ENCODE results near the gene BCKDK. TPM values are rescaled to one million over a fixed set of nuclear protein-coding genes. Genes with fewer than 3 reads are reported as not detected.

The BCKDK gene
- total RNA-seq, 3 donors from 2014 or later = 31.8 to 33.6 (median 33.5) TPM

- Histone ChIP-seq H3K4me1 (peaks cover 0 to 5% of the 10 kb centered on the region in 2 donors), H3K27me3 (no peaks in the 10 kb centered on the region), H3K4me3 (no peak overlapping the region), H3K9me3 (no peaks in the 10 kb centered on the region), H3K27ac (peak overlapping the region; percentile 52 to 72), H3K36me3 (peaks cover 4% of the 10 kb centered on the region)
- no peak for DNase-seq (ENCODE audit: low spot score in 2 of 2)
- TF ChIP-seq CTCF (IDR thresholded peaks at IDR 0.05) = no peak
- TF ChIP-seq POLR2AphosphoS5 (IDR thresholded peaks at IDR 0.05) = no peak
- no peak for TF ChIP-seq POLR2A (IDR thresholded peaks at IDR 0.05)
- intact Hi-C loops (cut with DNase I; ENCODE audit: low total_unique reads) = no loop called here
Measured at GRCh38 chr16:31114468-31114867, 6.3 kb downstream of the BCKDK start.

GRCh38 chr16:31117384-31118222 lies 9.4 kb downstream of the BCKDK start, which contains the start of gene KAT8:
TSS of gene KAT8 (plus strand) at chr16:31117664. CDS start at chr16:31117682, 18 bp downstream.
- Histone ChIP-seq H3K27me3 (no peaks in the 10 kb centered on the region), H3K9me3 (no peaks in the 10 kb centered on the region), H3K27ac (peak within 1 kb of the TSS; percentile 95 to 99), H3K36me3 (peaks cover 5% of the 10 kb centered on the region), H3K4me3 (peak within 1 kb of the TSS; percentile 67 to 88 (median 78)), H3K4me1 (peaks cover 0 to 5% of the 10 kb centered on the region in 2 donors)
- peak; percentile 95 to 98 (median 96) for TF ChIP-seq POLR2AphosphoS5 (IDR thresholded peaks at IDR 0.05)
- peak; percentile 71 for TF ChIP-seq POLR2A (IDR thresholded peaks at IDR 0.05)
- no peak for TF ChIP-seq CTCF (IDR thresholded peaks at IDR 0.05)
- peak; percentile 98 to 99 for DNase-seq (ENCODE audit: low spot score in 2 of 2)
- intact Hi-C loops (cut with DNase I; ENCODE audit: low total_unique reads) = no loop called here

GRCh38 chr16:31118223-31119155 lies 10.3 kb downstream of the BCKDK start:
- no peak for DNase-seq (ENCODE audit: low spot score in 2 of 2)
- TF ChIP-seq CTCF (IDR thresholded peaks at IDR 0.05) (no peak), POLR2AphosphoS5 (IDR thresholded peaks at IDR 0.05) (peak in 2 of 3 donors; percentile 13 to 56), POLR2A (IDR thresholded peaks at IDR 0.05) (no peak)
- Histone ChIP-seq H3K9me3 (no peaks in the 10 kb centered on the region), H3K36me3 (peaks cover 5% of the 10 kb centered on the region), H3K4me1 (peaks cover 0 to 5% of the 10 kb centered on the region in 2 donors), H3K4me3 (peak overlapping the region; percentile 67 to 88 (median 78)), H3K27ac (peak overlapping the region; percentile 95 to 99), H3K27me3 (no peaks in the 10 kb centered on the region)
- intact Hi-C loops (cut with DNase I; ENCODE audit: low total_unique reads) = no loop called here

GRCh38 chr16:31120129-31120528 lies 11.9 kb downstream of the BCKDK start:
- H3K9me3 ChIP-seq = no peaks in the 10 kb centered on the region
- no peak for TF ChIP-seq POLR2A (IDR thresholded peaks at IDR 0.05)
- no peak for TF ChIP-seq POLR2AphosphoS5 (IDR thresholded peaks at IDR 0.05)
- no peak for TF ChIP-seq CTCF (IDR thresholded peaks at IDR 0.05)
- H3K4me1 ChIP-seq = peaks cover 0 to 5% of the 10 kb centered on the region in 2 donors
- H3K36me3 ChIP-seq = peaks cover 5% of the 10 kb centered on the region
- intact Hi-C loops (cut with DNase I; ENCODE audit: low total_unique reads) = no loop called here
- peak overlapping the region; percentile 95 to 99 for H3K27ac ChIP-seq
- no peak for DNase-seq (ENCODE audit: low spot score in 2 of 2)
- no peak overlapping the region for H3K4me3 ChIP-seq
- H3K27me3 ChIP-seq = no peaks in the 10 kb centered on the region

All from breast epithelium (tissue), 4 donors.